Memory B cell (primary cell): ENCODE measurements around the gene HNRNPUL1.
"Not testable (repeated sequence)": the region's sequence is repeated elsewhere in the genome, so short reads cannot be mapped to it uniquely, and the experiment has no call there.

Experiments
- ATAC-seq: fragments of 150-1000 bp; cut with Tn5 transposase; 2 replicates; pipeline ENCODE4 v1.10.0; 2021; ENCODE audit warnings: low read depth, mild to moderate bottlenecking, moderate library complexity
- DNase-seq, 2 donors: peaks; one replicate each; pipeline ENCODE4 v3.0.0; 2022; ENCODE audit warnings: low spot score in 2 of 2
- H3K27ac Mint-ChIP-seq: one replicate; pipeline ENCODE4 v1.8.0; 2022; ENCODE audit warnings: mild to moderate bottlenecking, moderate library complexity, mixed read lengths
- H3K27me3 Mint-ChIP-seq: one replicate; pipeline ENCODE4 v1.8.0; 2022; ENCODE audit warnings: mixed read lengths
- H3K36me3 Mint-ChIP-seq: one replicate; pipeline ENCODE4 v1.8.0; 2022; ENCODE audit warnings: mild to moderate bottlenecking, mixed read lengths
- H3K4me1 Mint-ChIP-seq: one replicate; pipeline ENCODE4 v1.8.0; 2022; ENCODE audit warnings: mixed read lengths
- H3K4me3 Mint-ChIP-seq: one replicate; pipeline ENCODE4 v1.8.0; 2022; ENCODE audit warnings: mild to moderate bottlenecking, moderate library complexity, mixed read lengths
- H3K9me3 Mint-ChIP-seq: one replicate; pipeline ENCODE4 v1.8.0; 2022; ENCODE audit warnings: mixed read lengths

HNRNPUL1 gene

DNA sequence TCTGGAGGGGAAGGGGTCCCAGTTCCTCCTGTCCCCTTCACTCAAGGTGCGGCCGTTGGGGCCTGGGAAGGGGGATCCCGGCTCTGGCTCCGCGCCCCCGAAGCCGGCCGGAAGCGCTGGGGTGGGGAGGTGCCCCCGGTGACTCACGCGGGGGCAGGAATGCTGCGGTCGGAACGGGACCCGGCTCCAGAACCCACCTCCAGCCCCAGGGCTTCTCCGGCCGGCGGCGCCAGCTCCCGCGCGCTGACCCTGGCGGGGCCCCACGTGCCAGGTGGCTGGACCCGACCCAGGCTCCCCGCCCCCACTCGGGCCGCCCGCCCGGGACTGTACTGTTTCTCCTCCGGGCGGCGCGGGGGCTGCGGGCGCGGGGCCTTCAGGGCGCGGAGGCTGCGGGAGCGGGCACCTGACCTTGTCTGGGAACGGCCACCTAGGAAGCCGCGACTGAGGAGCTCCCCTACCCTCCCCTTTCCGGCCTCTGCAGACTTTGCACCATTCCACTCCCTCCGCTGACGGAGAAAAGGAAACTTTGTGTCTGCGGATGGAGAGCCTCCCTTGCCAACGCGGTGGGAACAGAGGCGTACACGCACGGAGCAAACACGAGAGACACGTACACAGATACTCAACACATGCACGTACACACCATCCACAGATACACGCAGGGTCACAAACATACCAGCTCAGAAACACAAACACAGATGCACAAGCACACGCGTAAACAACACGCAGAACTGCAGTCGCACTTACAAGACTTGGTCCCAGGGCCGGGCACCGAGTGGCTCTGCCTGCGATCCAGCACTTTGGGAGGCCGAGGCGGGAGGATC lies 37.9 kb upstream of the HNRNPUL1 start:
- Mint-ChIP-seq H3K4me3 (no peak overlapping the region), H3K27ac (no peak overlapping the region), H3K36me3 (peaks cover 2% of the 10 kb centered on the region), H3K9me3 (no peaks in the 10 kb centered on the region), H3K27me3 (peaks cover 33% of the 10 kb centered on the region), H3K4me1 (peaks cover 9% of the 10 kb centered on the region)
- DNase-seq (no peak), ATAC-seq (no peak)

GRCh38 chr19:41226874-41227390 lies 37.2 kb upstream of the HNRNPUL1 start:
- ATAC-seq (no peak), DNase-seq (no peak)
- no peak overlapping the region for H3K4me3 Mint-ChIP-seq
- H3K27me3 Mint-ChIP-seq: peaks cover 33% of the 10 kb centered on the region
- no peaks in the 10 kb centered on the region for H3K9me3 Mint-ChIP-seq
- H3K4me1 Mint-ChIP-seq: peaks cover 9% of the 10 kb centered on the region
- no peak overlapping the region for H3K27ac Mint-ChIP-seq
- peaks cover 2% of the 10 kb centered on the region for H3K36me3 Mint-ChIP-seq

GRCh38 chr19:41228486-41228885 lies 35.7 kb upstream of the HNRNPUL1 start:
- Mint-ChIP-seq H3K27ac (no peak overlapping the region), H3K9me3 (no peaks in the 10 kb centered on the region), H3K27me3 (peaks cover 25% of the 10 kb centered on the region), H3K4me3 (no peak overlapping the region), H3K4me1 (peaks cover 6% of the 10 kb centered on the region), H3K36me3 (no peaks in the 10 kb centered on the region)
- ATAC-seq: no peak
- DNase-seq: no peak

DNA sequence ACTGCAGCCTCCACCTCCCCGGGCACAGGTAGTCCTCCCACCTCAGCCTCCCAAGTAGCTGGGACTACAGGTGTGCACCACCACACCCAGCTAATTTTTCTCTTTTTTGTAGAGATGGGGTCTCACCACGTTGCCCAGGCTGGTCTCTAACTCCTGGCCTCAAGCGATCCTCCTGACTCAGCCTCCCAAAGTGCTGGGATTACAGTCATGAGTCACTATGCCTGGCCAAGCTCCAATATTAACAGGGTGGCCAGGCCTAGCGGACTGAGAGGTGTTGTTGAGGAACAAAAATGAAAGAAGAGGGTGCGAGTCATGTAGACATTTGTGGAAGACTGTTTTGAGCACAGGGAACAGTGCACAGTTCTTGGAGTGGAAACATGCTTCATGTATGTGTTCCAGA lies 34.8 kb upstream of the HNRNPUL1 start:
- peaks cover 19% of the 10 kb centered on the region for H3K27me3 Mint-ChIP-seq
- not testable (repeated sequence) for H3K4me1 Mint-ChIP-seq, DNase-seq, H3K36me3 Mint-ChIP-seq, H3K9me3 Mint-ChIP-seq, ATAC-seq, H3K27ac Mint-ChIP-seq, H3K4me3 Mint-ChIP-seq

- H3K27me3 Mint-ChIP-seq: peaks cover 18% of the 10 kb centered on the region
- no peak overlapping the region for H3K4me3 Mint-ChIP-seq
- ATAC-seq: no peak
- H3K9me3 Mint-ChIP-seq: no peaks in the 10 kb centered on the region
- H3K4me1 Mint-ChIP-seq: peaks cover 6% of the 10 kb centered on the region
- no peaks in the 10 kb centered on the region for H3K36me3 Mint-ChIP-seq
- no peak for DNase-seq
- no peak overlapping the region for H3K27ac Mint-ChIP-seq
These were observed 33.9 kb upstream of the HNRNPUL1 start for GRCh38 chr19:41230067-41230857.

GRCh38 chr19:41232686-41233085 lies 31.5 kb upstream of the HNRNPUL1 start:
- Mint-ChIP-seq H3K4me1 (no peaks in the 10 kb centered on the region), H3K4me3 (no peak overlapping the region), H3K27ac (no peak overlapping the region), H3K27me3 (peaks cover 9% of the 10 kb centered on the region), H3K36me3 (no peaks in the 10 kb centered on the region), H3K9me3 (no peaks in the 10 kb centered on the region)
- no peak for DNase-seq
- ATAC-seq: no peak

- H3K9me3 Mint-ChIP-seq: no peaks in the 10 kb centered on the region
These were observed 30.4 kb upstream of the HNRNPUL1 start for GRCh38 chr19:41233748-41234240.

GRCh38 chr19:41234512-41235168 lies 29.5 kb upstream of the HNRNPUL1 start:
- DNase-seq (no peak), ATAC-seq (no peak)
- Mint-ChIP-seq H3K27ac (no peak overlapping the region), H3K9me3 (no peaks in the 10 kb centered on the region), H3K4me3 (no peak overlapping the region), H3K36me3 (no peaks in the 10 kb centered on the region), H3K4me1 (no peaks in the 10 kb centered on the region), H3K27me3 (peaks cover 16% of the 10 kb centered on the region)

More at GRCh38 chr19:41233748-41234240, 30.4 kb upstream of the HNRNPUL1 start:
- Mint-ChIP-seq H3K27ac (no peak overlapping the region), H3K4me3 (no peak overlapping the region), H3K36me3 (no peaks in the 10 kb centered on the region), H3K27me3 (peaks cover 10% of the 10 kb centered on the region), H3K4me1 (no peaks in the 10 kb centered on the region)
- ATAC-seq (no peak), DNase-seq (no peak)

GRCh38 chr19:41235480-41235879 lies 28.7 kb upstream of the HNRNPUL1 start:
- H3K27ac Mint-ChIP-seq: no peak overlapping the region

GRCh38 chr19:41238244-41238643 lies 25.9 kb upstream of the HNRNPUL1 start:
- no peak overlapping the region for H3K27ac Mint-ChIP-seq
- DNase-seq: no peak
- H3K4me3 Mint-ChIP-seq: no peak overlapping the region
- H3K4me1 Mint-ChIP-seq: no peaks in the 10 kb centered on the region
- no peaks in the 10 kb centered on the region for H3K36me3 Mint-ChIP-seq
- peaks cover 17% of the 10 kb centered on the region for H3K27me3 Mint-ChIP-seq
- ATAC-seq: no peak
- no peaks in the 10 kb centered on the region for H3K9me3 Mint-ChIP-seq

More at GRCh38 chr19:41235480-41235879, 28.7 kb upstream of the HNRNPUL1 start:
- Mint-ChIP-seq H3K36me3 (no peaks in the 10 kb centered on the region), H3K27me3 (peaks cover 21% of the 10 kb centered on the region), H3K9me3 (no peaks in the 10 kb centered on the region), H3K4me1 (no peaks in the 10 kb centered on the region), H3K4me3 (no peak overlapping the region)
- no peak for ATAC-seq
- no peak for DNase-seq

GRCh38 chr19:41239363-41239762 lies 24.8 kb upstream of the HNRNPUL1 start:
- DNase-seq (no peak), ATAC-seq (no peak)
- H3K9me3 Mint-ChIP-seq: no peaks in the 10 kb centered on the region
- H3K27me3 Mint-ChIP-seq: peaks cover 17% of the 10 kb centered on the region
- H3K4me3 Mint-ChIP-seq: no peak overlapping the region
- no peaks in the 10 kb centered on the region for H3K4me1 Mint-ChIP-seq
- H3K36me3 Mint-ChIP-seq: no peaks in the 10 kb centered on the region
- no peak overlapping the region for H3K27ac Mint-ChIP-seq

DNA sequence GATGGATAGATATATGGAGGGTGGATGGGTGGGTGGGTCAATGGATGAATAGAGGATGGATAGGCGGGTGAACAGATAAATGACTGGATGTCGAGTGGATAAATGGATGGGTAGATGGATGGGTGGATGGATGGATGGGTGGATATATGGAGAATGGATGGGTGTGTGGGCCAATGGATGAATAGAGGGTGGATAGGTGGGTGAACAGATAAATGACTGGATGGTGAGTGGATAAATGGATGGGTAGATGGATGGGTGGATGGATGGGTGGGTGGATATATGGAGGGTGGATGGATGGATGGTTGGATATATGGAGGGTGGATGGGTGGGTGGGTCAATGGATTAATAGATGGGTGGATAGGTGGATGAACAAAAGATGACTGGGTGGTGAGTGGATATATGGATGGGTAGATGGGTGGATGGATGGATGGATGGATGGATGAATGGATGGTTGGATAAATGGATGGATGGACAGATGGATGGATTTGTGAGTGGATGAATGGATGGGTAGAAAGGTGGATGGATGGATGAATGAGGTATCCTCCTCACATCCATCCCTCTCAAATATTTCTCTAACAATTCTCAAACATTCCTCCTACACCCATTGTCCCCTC lies 24.1 kb upstream of the HNRNPUL1 start:
- Mint-ChIP-seq H3K4me1 (no peaks in the 10 kb centered on the region), H3K4me3 (no peak overlapping the region), H3K36me3 (no peaks in the 10 kb centered on the region), H3K9me3 (no peaks in the 10 kb centered on the region), H3K27ac (no peak overlapping the region), H3K27me3 (peaks cover 17% of the 10 kb centered on the region)
- DNase-seq (no peak), ATAC-seq (no peak)

- ATAC-seq (no peak), DNase-seq (no peak)
- H3K27ac Mint-ChIP-seq: no peak overlapping the region
- peaks cover 17% of the 10 kb centered on the region for H3K27me3 Mint-ChIP-seq
- no peaks in the 10 kb centered on the region for H3K9me3 Mint-ChIP-seq
- H3K4me1 Mint-ChIP-seq: no peaks in the 10 kb centered on the region
- no peak overlapping the region for H3K4me3 Mint-ChIP-seq
- no peaks in the 10 kb centered on the region for H3K36me3 Mint-ChIP-seq
These were observed 22.3 kb upstream of the HNRNPUL1 start for GRCh38 chr19:41241859-41242258.
